Fibroblast of pulmonary artery (primary cell): ENCODE measurements around the gene PEX19.

Experiments
- DNase-seq: peaks from one replicate; pipeline ENCODE4 v3.0.0-alpha.2; 2010; ENCODE audit warnings: low read depth
- H3K4me3 ChIP-seq: replicated peaks from 2 replicates; pipeline ENCODE4 v1.5.1; 2011; ENCODE audit warnings: low read depth, mild to moderate bottlenecking, control low read depth, low read length, moderate library complexity
- CTCF ChIP-seq: IDR thresholded peaks from 2 replicates; pipeline ENCODE4 v1.5.1; 2011; ENCODE audit warnings: mild to moderate bottlenecking, control low read depth, low read length, inconsistent platforms; ENCODE audit errors: missing control alignments

The PEX19 gene

GRCh38 chr1:160284782-160285344 is at the start of gene PEX19:
Gene PEX19 (minus strand): TSS chr1:160285133. CDS start chr1:160285124, 9 bp downstream.
- peak; percentile 95 for DNase-seq
- no peak for TF ChIP-seq CTCF
- H3K4me3 ChIP-seq, result peak within 1 kb of the TSS; percentile 93

GRCh38 chr1:160332516-160332915 is 47.6 kb upstream of the PEX19 start:
- TF ChIP-seq CTCF, result no peak
- no peak overlapping the region for H3K4me3 ChIP-seq
- no peak for DNase-seq

- TF ChIP-seq CTCF, result no peak
- no peak for DNase-seq
- no peak overlapping the region for H3K4me3 ChIP-seq
These were observed 45.2 kb upstream of the PEX19 start for GRCh38 chr1:160330119-160330518.

GRCh38 chr1:160328184-160328583 is 43.3 kb upstream of the PEX19 start:
- no peak overlapping the region for H3K4me3 ChIP-seq
- TF ChIP-seq CTCF, result no peak
- no peak for DNase-seq

GRCh38 chr1:160326418-160326817 is 41.5 kb upstream of the PEX19 start:
- H3K4me3 ChIP-seq, result no peak overlapping the region
- no peak for DNase-seq
- no peak for TF ChIP-seq CTCF

GRCh38 chr1:160325252-160325651 is 40.3 kb upstream of the PEX19 start:
- DNase-seq, result no peak
- no peak overlapping the region for H3K4me3 ChIP-seq
- TF ChIP-seq CTCF, result no peak

- H3K4me3 ChIP-seq, result no peak overlapping the region
- no peak for TF ChIP-seq CTCF
- DNase-seq, result no peak
These were observed 37.9 kb upstream of the PEX19 start for GRCh38 chr1:160322831-160323230.
